ENCODE measurements around the gene FOXD3.

The FOXD3 gene

GRCh38 chr1:63359561-63359960 lies 37.2 kb downstream of the FOXD3 start:
- no peak overlapping the region for H3K9ac ChIP-seq (ENCODE audit: low read depth in 1 of 2, low read length in 2 of 2)
- H3K36me3 ChIP-seq (ENCODE audit: control insufficient read depth in 2 of 2, insufficient read depth in 2 of 2, low read length in 2 of 2) = no peaks in the 10 kb centered on the region
- H3K9me3 ChIP-seq (ENCODE audit: control insufficient read depth in 2 of 2, low read length in 2 of 2) = no peaks in the 10 kb centered on the region
- peaks cover 0 to 4% of the 10 kb centered on the region in 2 donors for H3K4me1 ChIP-seq (ENCODE audit: control insufficient read depth in 2 of 2, insufficient read depth in 2 of 2, low read length in 2 of 2)
- no peak overlapping the region for H3K27ac ChIP-seq (ENCODE audit: low read depth in 2 of 2, low read length in 2 of 2)
- H3K27me3 ChIP-seq (ENCODE audit: control insufficient read depth in 2 of 2, insufficient read depth in 2 of 2, low read length in 2 of 2) = no peaks in the 10 kb centered on the region
- no peak overlapping the region for H3K4me3 ChIP-seq (ENCODE audit: low read length in 2 of 2)

GRCh38 chr1:63362073-63362472 lies 39.7 kb downstream of the FOXD3 start:
- no peak overlapping the region for H3K4me3 ChIP-seq (ENCODE audit: low read length in 2 of 2)
- no peaks in the 10 kb centered on the region for H3K27me3 ChIP-seq (ENCODE audit: control insufficient read depth in 2 of 2, insufficient read depth in 2 of 2, low read length in 2 of 2)
- H3K27ac ChIP-seq (ENCODE audit: low read depth in 2 of 2, low read length in 2 of 2) = no peak overlapping the region
- no peaks in the 10 kb centered on the region for H3K9me3 ChIP-seq (ENCODE audit: control insufficient read depth in 2 of 2, low read length in 2 of 2)
- no peak overlapping the region for H3K9ac ChIP-seq (ENCODE audit: low read depth in 1 of 2, low read length in 2 of 2)
- no peaks in the 10 kb centered on the region for H3K36me3 ChIP-seq (ENCODE audit: control insufficient read depth in 2 of 2, insufficient read depth in 2 of 2, low read length in 2 of 2)
- H3K4me1 ChIP-seq (ENCODE audit: control insufficient read depth in 2 of 2, insufficient read depth in 2 of 2, low read length in 2 of 2) = peaks cover 0 to 7% of the 10 kb centered on the region in 2 donors

GRCh38 chr1:63362578-63362977 lies 40.2 kb downstream of the FOXD3 start:
- no peak overlapping the region for H3K4me3 ChIP-seq (ENCODE audit: low read length in 2 of 2)
- H3K27ac ChIP-seq (ENCODE audit: low read depth in 2 of 2, low read length in 2 of 2) = no peak overlapping the region
- H3K9ac ChIP-seq (ENCODE audit: low read depth in 1 of 2, low read length in 2 of 2) = no peak overlapping the region
- H3K9me3 ChIP-seq (ENCODE audit: control insufficient read depth in 2 of 2, low read length in 2 of 2) = no peaks in the 10 kb centered on the region
- no peaks in the 10 kb centered on the region for H3K27me3 ChIP-seq (ENCODE audit: control insufficient read depth in 2 of 2, insufficient read depth in 2 of 2, low read length in 2 of 2)
- peaks cover 0 to 8% of the 10 kb centered on the region in 2 donors for H3K4me1 ChIP-seq (ENCODE audit: control insufficient read depth in 2 of 2, insufficient read depth in 2 of 2, low read length in 2 of 2)
- no peaks in the 10 kb centered on the region for H3K36me3 ChIP-seq (ENCODE audit: control insufficient read depth in 2 of 2, insufficient read depth in 2 of 2, low read length in 2 of 2)

- Histone ChIP-seq H3K9ac (ENCODE audit: low read depth in 1 of 2, low read length in 2 of 2) (no peak overlapping the region), H3K27ac (ENCODE audit: low read depth in 2 of 2, low read length in 2 of 2) (no peak overlapping the region)
These were observed 40.6 kb downstream of the FOXD3 start for GRCh38 chr1:63363014-63363413.

GRCh38 chr1:63366908-63367214 lies 44.5 kb downstream of the FOXD3 start:
- peak overlapping the region; percentile 72 to 96 for H3K4me3 ChIP-seq (ENCODE audit: low read length in 2 of 2)
- no peak overlapping the region for H3K27ac ChIP-seq (ENCODE audit: low read depth in 2 of 2, low read length in 2 of 2)
- peaks cover 0 to 14% of the 10 kb centered on the region in 2 donors for H3K4me1 ChIP-seq (ENCODE audit: control insufficient read depth in 2 of 2, insufficient read depth in 2 of 2, low read length in 2 of 2)
- no peaks in the 10 kb centered on the region for H3K9me3 ChIP-seq (ENCODE audit: control insufficient read depth in 2 of 2, low read length in 2 of 2)
- H3K27me3 ChIP-seq (ENCODE audit: control insufficient read depth in 2 of 2, insufficient read depth in 2 of 2, low read length in 2 of 2) = no peaks in the 10 kb centered on the region
- H3K36me3 ChIP-seq (ENCODE audit: control insufficient read depth in 2 of 2, insufficient read depth in 2 of 2, low read length in 2 of 2) = no peaks in the 10 kb centered on the region
- peak overlapping the region; percentile 72 to 97 for H3K9ac ChIP-seq (ENCODE audit: low read depth in 1 of 2, low read length in 2 of 2)

More at GRCh38 chr1:63363014-63363413, 40.6 kb downstream of the FOXD3 start:
- Histone ChIP-seq H3K4me3 (ENCODE audit: low read length in 2 of 2) (no peak overlapping the region), H3K4me1 (ENCODE audit: control insufficient read depth in 2 of 2, insufficient read depth in 2 of 2, low read length in 2 of 2) (peaks cover 0 to 11% of the 10 kb centered on the region in 2 donors), H3K36me3 (ENCODE audit: control insufficient read depth in 2 of 2, insufficient read depth in 2 of 2, low read length in 2 of 2) (no peaks in the 10 kb centered on the region), H3K27me3 (ENCODE audit: control insufficient read depth in 2 of 2, insufficient read depth in 2 of 2, low read length in 2 of 2) (no peaks in the 10 kb centered on the region), H3K9me3 (ENCODE audit: control insufficient read depth in 2 of 2, low read length in 2 of 2) (no peaks in the 10 kb centered on the region)

GRCh38 chr1:63367215-63368103 lies 45.1 kb downstream of the FOXD3 start, which contains the start of gene ALG6:
Gene ALG6 (plus strand): TSS chr1:63367627. CDS start chr1:63370978, 3,351 bp downstream.
- H3K9ac ChIP-seq (ENCODE audit: low read depth in 1 of 2, low read length in 2 of 2) = peak within 1 kb of the TSS; percentile 76 to 97
- peak within 1 kb of the TSS; percentile 72 to 96 for H3K4me3 ChIP-seq (ENCODE audit: low read length in 2 of 2)
- H3K27me3 ChIP-seq (ENCODE audit: control insufficient read depth in 2 of 2, insufficient read depth in 2 of 2, low read length in 2 of 2) = no peaks in the 10 kb centered on the region
- no peaks in the 10 kb centered on the region for H3K36me3 ChIP-seq (ENCODE audit: control insufficient read depth in 2 of 2, insufficient read depth in 2 of 2, low read length in 2 of 2)
- peak within 1 kb of the TSS; percentile 75 to 81 for H3K27ac ChIP-seq (ENCODE audit: low read depth in 2 of 2, low read length in 2 of 2)
- no peaks in the 10 kb centered on the region for H3K9me3 ChIP-seq (ENCODE audit: control insufficient read depth in 2 of 2, low read length in 2 of 2)
- peaks cover 0 to 11% of the 10 kb centered on the region in 2 donors for H3K4me1 ChIP-seq (ENCODE audit: control insufficient read depth in 2 of 2, insufficient read depth in 2 of 2, low read length in 2 of 2)

- Histone ChIP-seq H3K27ac (ENCODE audit: low read depth in 2 of 2, low read length in 2 of 2) (peak overlapping the region in 1 of 2 donors; percentile 75), H3K4me1 (ENCODE audit: control insufficient read depth in 2 of 2, insufficient read depth in 2 of 2, low read length in 2 of 2) (peaks cover 0 to 10% of the 10 kb centered on the region in 2 donors), H3K9ac (ENCODE audit: low read depth in 1 of 2, low read length in 2 of 2) (peak overlapping the region; percentile 76 to 97), H3K9me3 (ENCODE audit: control insufficient read depth in 2 of 2, low read length in 2 of 2) (no peaks in the 10 kb centered on the region), H3K27me3 (ENCODE audit: control insufficient read depth in 2 of 2, insufficient read depth in 2 of 2, low read length in 2 of 2) (no peaks in the 10 kb centered on the region), H3K36me3 (ENCODE audit: control insufficient read depth in 2 of 2, insufficient read depth in 2 of 2, low read length in 2 of 2) (no peaks in the 10 kb centered on the region), H3K4me3 (ENCODE audit: low read length in 2 of 2) (peak overlapping the region; percentile 72 to 96)
These were observed 45.8 kb downstream of the FOXD3 start for GRCh38 chr1:63368131-63368530.

Data from mucosa of rectum (tissue), 2 donors.